Retinal pigment epithelial cell (primary cell): ENCODE data around the gene ZDHHC21.

Experiments
- DNase-seq: peaks from one replicate; pipeline ENCODE4 v3.0.0-alpha.2; 2010; ENCODE audit warnings: low read depth
- H3K4me3 ChIP-seq: 2 replicates; pipeline ENCODE4 v1.5.1; 2011; ENCODE audit warnings: mild to moderate bottlenecking, low read length, control low read depth, moderate library complexity
- CTCF ChIP-seq: conservative IDR thresholded peaks from 2 replicates; pipeline ENCODE4 v1.5.1; 2011; ENCODE audit warnings: low read depth, low read length, control low read depth, inconsistent platforms

The ZDHHC21 gene

DNA sequence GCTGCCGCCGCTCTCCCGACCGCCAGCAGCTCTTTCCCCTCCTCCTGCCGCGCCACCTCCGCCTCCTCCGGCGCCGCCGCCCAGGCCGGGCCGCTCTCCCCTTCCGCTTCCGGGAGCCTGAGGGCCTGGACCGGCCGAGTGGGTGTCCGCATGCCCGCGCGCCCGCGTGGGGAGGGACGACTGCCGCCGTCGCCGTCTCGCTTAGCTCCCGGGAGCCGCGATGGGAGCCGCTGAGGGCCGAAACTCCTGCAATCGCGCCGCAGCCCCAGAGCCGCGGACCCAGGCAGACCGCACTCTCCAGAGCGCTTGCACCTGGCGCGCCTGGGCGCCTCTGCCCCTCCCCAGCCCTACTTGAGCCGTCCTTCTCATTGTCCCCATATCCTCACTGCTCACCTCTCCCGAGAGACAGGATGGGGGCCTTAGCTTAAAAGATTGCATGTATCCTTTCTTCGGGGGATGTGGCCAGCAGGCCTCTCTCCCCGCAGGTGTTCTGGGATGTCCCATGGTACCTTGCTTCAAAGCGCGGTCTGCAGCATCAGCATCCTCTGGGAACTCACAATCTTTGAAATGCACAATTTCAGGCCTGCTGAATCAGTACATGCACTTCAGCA is at the start of gene ZDHHC21:
Gene ZDHHC21, minus strand, starts transcription at position 182 of the 611 bp plus-strand sequence. CDS start 19,092 bp downstream, outside the sequence.
- no peak for TF ChIP-seq CTCF
- DNase-seq, result no peak

GRCh38 chr9:14741369-14741768 is 48.1 kb upstream of the ZDHHC21 start:
- no peak overlapping the region for H3K4me3 ChIP-seq
- TF ChIP-seq CTCF, result no peak
- DNase-seq, result no peak

More for the DNA sequence above, at the start of gene ZDHHC21:
- H3K4me3 ChIP-seq, result peak within 1 kb of the TSS; percentile 87

- TF ChIP-seq CTCF, result no peak
- no peak overlapping the region for H3K4me3 ChIP-seq
- no peak for DNase-seq
Observed at GRCh38 chr9:14733133-14733532, 39.9 kb upstream of the ZDHHC21 start.

DNA sequence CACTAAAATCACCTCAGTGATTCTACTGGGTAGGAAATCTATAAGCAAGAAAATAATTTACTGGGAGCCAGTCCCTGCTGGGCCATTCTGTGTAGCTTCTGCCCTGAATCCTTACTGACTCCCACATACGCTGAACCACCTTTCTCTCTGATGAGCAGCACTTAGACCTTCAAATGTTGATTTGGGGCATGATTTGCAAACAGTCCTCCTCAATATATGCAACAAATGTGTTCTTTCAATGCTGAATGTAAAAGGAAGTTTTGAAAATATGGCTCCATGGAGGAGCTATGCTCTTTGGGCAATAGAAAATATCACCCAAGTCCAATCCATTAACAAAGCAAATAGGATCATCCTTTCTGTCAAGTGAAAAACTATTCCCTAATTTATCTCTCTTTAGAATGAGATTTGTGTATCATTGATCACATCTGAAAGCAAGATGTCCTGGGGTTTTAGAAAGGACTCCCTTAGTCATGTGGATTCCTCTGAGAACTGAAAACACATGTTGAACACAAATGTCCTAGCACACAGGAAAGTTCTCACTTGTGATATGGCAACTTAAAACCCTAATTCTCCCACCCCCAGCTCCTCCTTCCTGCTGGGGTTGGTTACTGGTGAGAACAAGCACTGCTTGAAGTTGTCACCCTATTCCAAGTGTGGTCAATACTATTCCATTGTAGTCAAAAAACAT is 38.2 kb upstream of the ZDHHC21 start:
- DNase-seq, result no peak
- no peak for TF ChIP-seq CTCF

GRCh38 chr9:14730461-14730898 is 37.2 kb upstream of the ZDHHC21 start:
- H3K4me3 ChIP-seq, result no peak overlapping the region
- no peak for DNase-seq
- TF ChIP-seq CTCF, result no peak

More for the DNA sequence above, 38.2 kb upstream of the ZDHHC21 start:
- H3K4me3 ChIP-seq, result no peak overlapping the region

DNA sequence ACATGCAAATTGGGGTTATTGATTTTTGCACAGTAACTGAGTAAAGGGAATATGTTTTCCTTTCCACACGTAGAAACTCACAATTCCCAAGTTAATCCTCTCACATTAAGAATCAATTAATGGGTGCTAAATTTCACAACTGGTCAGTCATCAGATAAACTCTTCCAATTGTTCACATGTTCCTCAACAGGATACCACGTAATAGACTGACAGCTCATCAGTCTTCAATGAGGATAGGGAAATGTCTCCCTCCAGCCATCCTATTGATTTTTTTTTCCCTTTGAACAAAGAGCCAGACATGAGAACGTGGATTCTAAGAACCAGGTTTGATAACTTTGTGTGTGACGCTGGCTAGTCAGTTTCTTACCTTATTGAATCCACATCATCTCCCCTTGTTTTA is 30.1 kb upstream of the ZDHHC21 start:
- no peak for DNase-seq
- no peak for TF ChIP-seq CTCF

More for the DNA sequence above, 30.1 kb upstream of the ZDHHC21 start:
- no peak overlapping the region for H3K4me3 ChIP-seq
